Caco-2 (cell line): ENCODE data around the gene PLEKHA5. TPM values are rescaled to one million over a fixed set of nuclear protein-coding genes. Genes with fewer than 3 reads are reported as not detected.

Source experiments
- BruUV-seq: library from RNA; stranded (reverse); fragments of 400-500 nt; replicated peaks from 2 replicates; lab custom pipeline; 2021; lab: Mats Ljungman, UMichigan
- CTCF ChIA-PET: fragments of 300-600 bp; sonication (Branson Sonifier 250); formaldehyde crosslinking; loops from one replicate; lab custom pipeline; 2022; ENCODE audit warnings: antibody characterized with exemption; lab: Charles Lee
- POLR2A ChIA-PET: fragments of 300-600 bp; sonication (Branson Sonifier 250); formaldehyde crosslinking; loops from one replicate; lab custom pipeline; 2022; ENCODE audit warnings: antibody characterized with exemption; lab: Charles Lee
- DNase-seq, 2 experiments: peaks; one replicate each; pipeline versions ENCODE4 v3.0.0 to v3.0.0-alpha.2; 2020 to 2022
- H3K27me3 ChIP-seq: replicated peaks from 2 replicates; pipeline ENCODE4 v1.6.0; 2011; ENCODE audit warnings: low read length; ENCODE audit not compliant: control insufficient read depth, insufficient read depth
- H3K36me3 ChIP-seq: 2 replicates; pipeline ENCODE4 v1.5.1; 2011; ENCODE audit warnings: low read length; ENCODE audit not compliant: control insufficient read depth, insufficient read depth
- H3K4me1 ChIP-seq: fragments of 250-450 bp; sonication (Bioruptor Pico); 2 replicates; pipeline ENCODE4 v1.5.1; 2020; ENCODE audit warnings: mild to moderate bottlenecking
- H3K4me3 ChIP-seq: 2 replicates; pipeline ENCODE4 v1.5.1; 2011; ENCODE audit warnings: low read depth, mild to moderate bottlenecking, control low read depth, low read length
- H3K9me3 ChIP-seq: fragments of 250-450 bp; sonication (Bioruptor Pico); 2 replicates; pipeline ENCODE4 v1.5.1; 2020; ENCODE audit warnings: mild to moderate bottlenecking, moderate library complexity
- H3K27ac Mint-ChIP-seq: one replicate; pipeline ENCODE4 v1.8.0; 2022; ENCODE audit warnings: mixed read lengths; ENCODE audit not compliant: unreplicated experiment
- H3K27me3 Mint-ChIP-seq: one replicate; pipeline ENCODE4 v1.8.0; 2022; ENCODE audit warnings: mixed read lengths; ENCODE audit not compliant: insufficient read depth, unreplicated experiment
- H3K36me3 Mint-ChIP-seq: one replicate; pipeline ENCODE4 v1.8.0; 2022; ENCODE audit warnings: mild to moderate bottlenecking, mixed read lengths; ENCODE audit not compliant: insufficient read depth, unreplicated experiment
- H3K4me1 Mint-ChIP-seq: one replicate; pipeline ENCODE4 v1.8.0; 2022; ENCODE audit warnings: low read depth, mixed read lengths; ENCODE audit not compliant: unreplicated experiment
- H3K4me3 Mint-ChIP-seq: one replicate; pipeline ENCODE4 v1.8.0; 2022; ENCODE audit warnings: mild to moderate bottlenecking, moderate library complexity, mixed read lengths; ENCODE audit not compliant: unreplicated experiment
- H3K9me3 Mint-ChIP-seq: one replicate; pipeline ENCODE4 v1.8.0; 2022; ENCODE audit warnings: mixed read lengths; ENCODE audit not compliant: unreplicated experiment
- CTCF ChIP-seq, 2 experiments: fragments of 200-600 bp in 1 of 2; IDR thresholded peaks; 1 replicate in 1 of 2; 2 replicates in 1 of 2; pipeline versions ENCODE4 v1.5.1 to v1.8.0; 2011 to 2022; ENCODE audit warnings: antibody characterized with exemption in 1 of 2, control low read depth in 1 of 2, inconsistent platforms in 1 of 2, low read depth in 1 of 2, low read length in 1 of 2, mild to moderate bottlenecking in 1 of 2, moderate library complexity in 1 of 2; ENCODE audit not compliant: insufficient read depth in 1 of 2, severe bottlenecking in 1 of 2, unreplicated experiment in 1 of 2
- intact Hi-C: fragments of 100-400 bp; cut with micrococcal nuclease; formaldehyde crosslinking; loops from one replicate; pipeline ENCODE4 v1.10.0; 2022; ENCODE audit not compliant: unreplicated experiment
- total RNA-seq: library from RNA; stranded (reverse); gene quantifications from 2 replicates; pipeline ENCODE4 v1.2.3, GENCODE V29; 2022

PLEKHA5 gene
- total RNA-seq, 1 experiment from 2014 or later: 69.1 TPM

GRCh38 chr12:19248929-19249602 lies 119.5 kb downstream of the PLEKHA5 start:
- Histone ChIP-seq H3K27me3 (no peaks in the 10 kb centered on the region), H3K9me3 (no peaks in the 10 kb centered on the region), H3K4me3 (no peak overlapping the region), H3K36me3 (no peaks in the 10 kb centered on the region), H3K4me1 (no peaks in the 10 kb centered on the region)
- no peak for TF ChIP-seq CTCF (IDR thresholded peaks at IDR 0.05; ENCODE audit: insufficient read depth in 1 of 2, low read depth in 1 of 2, low read length in 1 of 2, severe bottlenecking in 1 of 2, unreplicated experiment in 1 of 2)
- DNase-seq: no peak
- H3K9me3 Mint-ChIP-seq: no peaks in the 10 kb centered on the region
- no peak overlapping the region for H3K27ac Mint-ChIP-seq
- ChIA-PET CTCF (no interaction called here), POLR2A (no interaction called here)
- H3K4me3 Mint-ChIP-seq: no peak overlapping the region
- no peaks in the 10 kb centered on the region for H3K36me3 Mint-ChIP-seq
- no peaks in the 10 kb centered on the region for H3K4me1 Mint-ChIP-seq
- intact Hi-C loops: no loop called here
- H3K27me3 Mint-ChIP-seq: no peaks in the 10 kb centered on the region
- BruUV-seq: no TSS peak

- intact Hi-C loops: no loop called here
- H3K4me1 Mint-ChIP-seq: no peaks in the 10 kb centered on the region
- ChIA-PET CTCF (no interaction called here), POLR2A (no interaction called here)
- Histone ChIP-seq H3K9me3 (no peaks in the 10 kb centered on the region), H3K36me3 (no peaks in the 10 kb centered on the region; the same call in 1 of the 2 replicates), H3K4me3 (no peak overlapping the region), H3K27me3 (no peaks in the 10 kb centered on the region), H3K4me1 (no peaks in the 10 kb centered on the region)
- no TSS peak for BruUV-seq
- no peak overlapping the region for H3K27ac Mint-ChIP-seq
- H3K36me3 Mint-ChIP-seq: no peaks in the 10 kb centered on the region
- no peak for TF ChIP-seq CTCF (IDR thresholded peaks at IDR 0.05; ENCODE audit: insufficient read depth in 1 of 2, low read depth in 1 of 2, low read length in 1 of 2, severe bottlenecking in 1 of 2, unreplicated experiment in 1 of 2)
- no peak for DNase-seq
- no peaks in the 10 kb centered on the region for H3K27me3 Mint-ChIP-seq
- H3K4me3 Mint-ChIP-seq: no peak overlapping the region
- no peaks in the 10 kb centered on the region for H3K9me3 Mint-ChIP-seq
These were observed 122.1 kb downstream of the PLEKHA5 start for GRCh38 chr12:19251481-19252132.

- no peaks in the 10 kb centered on the region for H3K9me3 ChIP-seq
- no peak overlapping the region for H3K4me3 Mint-ChIP-seq
- peaks cover 25% of the 10 kb centered on the region for H3K36me3 Mint-ChIP-seq
- H3K4me1 Mint-ChIP-seq: no peaks in the 10 kb centered on the region
- H3K27ac Mint-ChIP-seq: no peak overlapping the region
- no peaks in the 10 kb centered on the region for H3K4me1 ChIP-seq
- BruUV-seq: no TSS peak
- ChIA-PET POLR2A (no interaction called here), CTCF (no interaction called here)
- intact Hi-C loops: no loop called here
- no peaks in the 10 kb centered on the region for H3K9me3 Mint-ChIP-seq
- no peak overlapping the region for H3K4me3 ChIP-seq
- H3K27me3 Mint-ChIP-seq: no peaks in the 10 kb centered on the region
- no peaks in the 10 kb centered on the region for H3K36me3 ChIP-seq
- TF ChIP-seq CTCF (IDR thresholded peaks at IDR 0.05; ENCODE audit: insufficient read depth in 1 of 2, low read depth in 1 of 2, low read length in 1 of 2, severe bottlenecking in 1 of 2, unreplicated experiment in 1 of 2): no peak
- H3K27me3 ChIP-seq: no peaks in the 10 kb centered on the region
- no peak for DNase-seq
These were observed 130.6 kb downstream of the PLEKHA5 start for GRCh38 chr12:19260135-19260534.
